Peyer's patch (tissue), 4 donors: ENCODE measurements around the gene STK25.

Experiments used
- CTCF ChIP-seq, 6 experiments: fragments of 450-650 bp in 4 of 6; fragments of 200-600 bp in 2 of 6; sonication (generic) in 1 of 6; IDR thresholded peaks; one replicate each; pipeline ENCODE4 v1.5.1; 2017 to 2019; ENCODE audit warnings: antibody characterized with exemption in 6 of 6, mild to moderate bottlenecking in 3 of 6, moderate library complexity in 1 of 6
- POLR2A ChIP-seq, 2 donors: fragments of 450-650 bp; IDR thresholded peaks; one replicate each; pipeline ENCODE4 v1.5.1; 2017; ENCODE audit warnings: antibody characterized with exemption in 2 of 2, mild to moderate bottlenecking in 2 of 2, moderate library complexity in 2 of 2

- no peak for TF ChIP-seq CTCF (IDR thresholded peaks at IDR 0.05)
- TF ChIP-seq POLR2A (IDR thresholded peaks at IDR 0.05), result no peak
These were observed 14.1 kb upstream of the STK25 start for GRCh38 chr2:241522477-241522876.
